HUES64 (cell line): ENCODE results near the gene TNFRSF1A.

Source experiments
- H3K27ac ChIP-seq: 2 replicates; pipeline ENCODE4 v1.7.0; 2013; ENCODE audit warnings: low read depth, low read length, inconsistent platforms
- H3K27me3 ChIP-seq: 2 replicates; pipeline ENCODE4 v1.6.1; 2013; ENCODE audit warnings: mild to moderate bottlenecking, low read length; ENCODE audit not compliant: insufficient read depth
- H3K36me3 ChIP-seq: 2 replicates; pipeline ENCODE4 v1.6.1; 2013; ENCODE audit warnings: mild to moderate bottlenecking, low read length; ENCODE audit not compliant: insufficient read depth
- H3K4me1 ChIP-seq: 2 replicates; pipeline ENCODE4 v1.6.1; 2013; ENCODE audit warnings: mild to moderate bottlenecking, low read length, moderate library complexity; ENCODE audit not compliant: insufficient read depth
- H3K4me3 ChIP-seq: 2 replicates; pipeline ENCODE4 v1.5.1; 2013; ENCODE audit warnings: mild to moderate bottlenecking, low read length, moderate library complexity
- H3K9ac ChIP-seq: 2 replicates; pipeline ENCODE4 v1.6.1; 2013; ENCODE audit warnings: mild to moderate bottlenecking, low read depth, low read length
- H3K9me3 ChIP-seq: 2 replicates; pipeline ENCODE4 v1.6.1; 2013; ENCODE audit warnings: low read depth, low read length; ENCODE audit not compliant: insufficient read depth
- WGBS: fragments of 150-250, 120-280 bp; methylation state at CpG from one replicate; pipeline ENCODE4 v1.1.7; 2013; ENCODE audit warnings: missing lambda C conversion rate; 5-methylcytosine and 5-hydroxymethylcytosine counted together

TNFRSF1A gene

DNA sequence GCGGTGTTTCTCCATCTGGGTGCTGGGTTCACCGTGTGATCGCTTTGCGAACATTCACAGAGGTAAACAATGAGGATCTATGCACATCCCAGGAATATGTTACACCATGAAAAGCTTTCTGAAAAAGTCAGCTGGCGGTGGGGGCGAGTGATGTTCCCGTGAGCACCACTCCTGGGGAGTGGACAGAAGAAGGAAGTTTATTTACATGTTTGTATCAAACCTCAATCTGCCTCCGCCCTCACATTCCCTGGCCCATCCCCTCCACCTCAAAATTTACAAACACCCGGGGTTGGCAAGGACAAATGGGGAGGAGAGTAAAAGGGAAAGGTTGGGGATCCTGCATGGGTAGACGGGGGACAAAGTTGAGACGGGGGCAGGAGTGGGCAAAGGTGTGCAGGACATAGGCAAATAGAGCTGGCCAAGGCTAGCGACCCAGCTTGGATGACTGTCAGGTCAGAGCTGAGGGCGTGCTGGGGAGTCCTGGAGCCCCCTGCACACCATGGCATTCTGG lies 6.9 kb downstream of the TNFRSF1A start:
- peaks cover 41% of the 10 kb centered on the region for H3K4me1 ChIP-seq
- no peaks in the 10 kb centered on the region for H3K27me3 ChIP-seq
- peak overlapping the region; percentile 97 for H3K27ac ChIP-seq
- no peaks in the 10 kb centered on the region for H3K9me3 ChIP-seq
- H3K36me3 ChIP-seq = peaks cover 46% of the 10 kb centered on the region
- WGBS = 87% methylated on average over 12 of the region's 13 CpGs
- peak overlapping the region; percentile 81; the same call in 1 of the 2 replicates for H3K9ac ChIP-seq
- H3K4me3 ChIP-seq = no peak overlapping the region

DNA sequence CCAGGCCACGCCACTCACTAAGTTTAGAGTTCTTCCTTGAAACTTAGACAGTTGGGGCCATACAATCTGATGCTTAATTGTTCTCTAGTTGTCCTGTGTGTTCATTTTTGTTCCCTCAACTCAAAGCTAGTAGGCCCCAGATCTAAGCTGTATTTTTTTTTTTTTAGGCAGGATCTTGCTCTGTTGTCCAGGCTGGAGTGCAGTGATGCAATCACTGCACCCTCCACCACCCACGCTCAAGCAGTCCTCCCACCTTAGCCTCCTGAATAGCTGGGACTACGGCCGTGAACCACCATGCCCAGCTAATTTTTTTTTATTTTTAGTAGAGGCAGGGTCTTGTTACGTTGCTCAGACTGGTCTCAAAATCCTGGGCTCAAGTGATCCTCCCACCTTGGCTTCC lies 7.5 kb downstream of the TNFRSF1A start:
- H3K9me3 ChIP-seq = no peaks in the 10 kb centered on the region
- H3K4me1 ChIP-seq = peaks cover 35% of the 10 kb centered on the region
- H3K27ac ChIP-seq = no peak overlapping the region
- over 99% methylated on average over 5 of the region's 5 CpGs for WGBS
- H3K36me3 ChIP-seq = peaks cover 50% of the 10 kb centered on the region
- no peak overlapping the region for H3K9ac ChIP-seq
- H3K27me3 ChIP-seq = no peaks in the 10 kb centered on the region
- no peak overlapping the region for H3K4me3 ChIP-seq

DNA sequence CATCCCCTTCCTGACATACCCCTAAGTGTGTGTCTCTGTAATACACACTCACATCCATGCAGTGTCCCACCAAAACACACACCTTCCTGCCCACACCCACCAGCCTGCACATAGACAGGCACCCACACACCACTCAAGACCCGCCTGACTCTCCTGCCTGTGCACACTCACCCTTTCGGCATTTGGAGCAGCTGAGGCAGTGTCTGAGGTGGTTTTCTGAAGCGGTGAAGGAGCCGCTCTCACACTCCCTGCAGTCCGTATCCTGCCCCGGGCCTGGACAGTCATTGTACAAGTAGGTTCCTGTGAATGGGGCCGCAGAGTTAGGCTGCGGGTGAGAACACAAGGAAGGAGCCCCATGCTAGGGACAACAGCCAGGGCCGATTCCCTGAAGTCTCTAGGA lies 8.3 kb downstream of the TNFRSF1A start:
- Histone ChIP-seq H3K9ac (no peak overlapping the region), H3K36me3 (peaks cover 55% of the 10 kb centered on the region), H3K4me1 (peaks cover 34% of the 10 kb centered on the region), H3K27ac (no peak overlapping the region), H3K4me3 (no peak overlapping the region), H3K9me3 (no peaks in the 10 kb centered on the region), H3K27me3 (no peaks in the 10 kb centered on the region)
- 96% methylated on average over 9 of the region's 9 CpGs for WGBS

DNA sequence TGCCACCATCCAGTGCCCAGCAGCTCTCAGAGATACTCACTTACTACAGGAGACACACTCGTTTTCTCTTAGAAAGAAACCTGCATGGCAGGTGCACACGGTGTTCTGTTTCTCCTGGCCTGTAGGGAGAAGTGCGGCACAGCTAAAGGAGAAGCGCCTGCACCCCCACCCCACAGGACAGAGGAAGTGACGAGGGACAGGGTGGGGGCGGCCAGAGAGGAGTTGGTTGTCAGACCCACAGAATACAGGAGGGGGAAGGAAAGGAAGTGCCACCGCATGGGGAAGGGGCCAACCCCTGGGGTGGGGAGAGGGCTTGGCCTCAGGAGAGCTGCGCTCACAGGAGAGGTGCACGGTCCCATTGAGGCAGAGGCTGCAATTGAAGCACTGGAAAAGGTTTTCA lies 8.8 kb downstream of the TNFRSF1A start:
- no peaks in the 10 kb centered on the region for H3K9me3 ChIP-seq
- H3K27me3 ChIP-seq = no peaks in the 10 kb centered on the region
- H3K36me3 ChIP-seq = peaks cover 60% of the 10 kb centered on the region
- WGBS = 95% methylated on average over 9 of the region's 9 CpGs
- H3K27ac ChIP-seq = no peak overlapping the region
- H3K4me3 ChIP-seq = no peak overlapping the region
- H3K4me1 ChIP-seq = peaks cover 29% of the 10 kb centered on the region
- no peak overlapping the region for H3K9ac ChIP-seq

DNA sequence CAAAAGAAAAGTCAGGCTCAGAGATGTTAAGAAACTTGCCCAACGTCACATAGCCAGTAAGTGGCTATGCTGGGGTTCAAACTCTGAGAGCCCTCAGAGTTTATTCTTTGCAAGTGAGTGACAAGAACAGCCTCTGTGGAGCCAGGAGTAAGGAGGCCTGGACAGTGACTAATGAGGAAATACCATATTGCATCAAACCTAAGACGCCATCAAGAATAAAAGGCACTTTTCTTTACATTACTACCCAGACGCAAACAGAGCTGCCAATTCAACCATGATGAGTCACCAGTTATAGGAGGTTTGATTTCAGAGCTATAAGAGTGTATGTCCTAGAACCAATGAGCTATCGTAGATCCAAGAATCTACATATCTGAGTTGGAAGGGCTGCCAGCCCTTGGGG lies 9.4 kb downstream of the TNFRSF1A start:
- Histone ChIP-seq H3K4me3 (no peak overlapping the region), H3K9ac (no peak overlapping the region), H3K27ac (no peak overlapping the region), H3K4me1 (peaks cover 23% of the 10 kb centered on the region), H3K27me3 (no peaks in the 10 kb centered on the region), H3K36me3 (peaks cover 63% of the 10 kb centered on the region), H3K9me3 (no peaks in the 10 kb centered on the region)
- 97% methylated on average over 4 of the region's 4 CpGs for WGBS

DNA sequence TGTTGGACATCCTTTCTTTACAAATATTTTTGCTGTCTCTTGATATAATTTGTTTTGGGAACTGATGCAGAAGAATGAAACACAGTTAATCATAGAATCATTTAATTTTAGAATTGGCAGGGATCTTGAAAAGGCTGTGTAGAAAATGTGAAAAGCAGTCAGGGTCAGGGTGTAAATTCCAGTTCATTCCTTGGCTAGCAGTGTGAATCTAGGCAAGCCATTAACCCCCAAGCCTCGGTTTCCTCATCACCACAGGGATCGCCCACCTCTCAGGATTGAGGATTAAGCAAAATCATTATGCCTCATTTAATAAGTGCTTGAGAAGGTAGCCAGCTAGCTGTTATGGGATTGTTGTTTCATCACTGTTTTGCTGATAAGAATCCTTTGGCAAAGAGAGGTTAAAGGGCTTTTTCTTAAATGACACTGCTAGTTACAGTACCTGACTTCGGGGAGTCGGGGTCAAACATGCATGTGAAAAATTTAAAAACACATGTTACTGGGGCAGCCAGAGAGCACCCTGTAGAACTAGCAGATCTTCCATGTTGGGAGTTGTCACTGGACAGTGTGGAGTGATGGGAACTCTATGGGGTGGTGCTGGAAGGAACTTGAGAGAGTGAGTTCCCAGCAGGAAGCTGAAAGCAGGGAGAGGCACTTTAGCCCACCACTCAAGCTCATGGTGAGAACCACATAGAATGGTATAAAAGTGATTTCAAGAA lies 10.7 kb downstream of the TNFRSF1A start:
- WGBS = 97% methylated on average over 4 of the region's 4 CpGs
- Histone ChIP-seq H3K4me1 (peaks cover 15% of the 10 kb centered on the region), H3K36me3 (peaks cover 63% of the 10 kb centered on the region), H3K9ac (no peak overlapping the region), H3K27ac (no peak overlapping the region), H3K9me3 (no peaks in the 10 kb centered on the region), H3K4me3 (no peak overlapping the region), H3K27me3 (no peaks in the 10 kb centered on the region)

DNA sequence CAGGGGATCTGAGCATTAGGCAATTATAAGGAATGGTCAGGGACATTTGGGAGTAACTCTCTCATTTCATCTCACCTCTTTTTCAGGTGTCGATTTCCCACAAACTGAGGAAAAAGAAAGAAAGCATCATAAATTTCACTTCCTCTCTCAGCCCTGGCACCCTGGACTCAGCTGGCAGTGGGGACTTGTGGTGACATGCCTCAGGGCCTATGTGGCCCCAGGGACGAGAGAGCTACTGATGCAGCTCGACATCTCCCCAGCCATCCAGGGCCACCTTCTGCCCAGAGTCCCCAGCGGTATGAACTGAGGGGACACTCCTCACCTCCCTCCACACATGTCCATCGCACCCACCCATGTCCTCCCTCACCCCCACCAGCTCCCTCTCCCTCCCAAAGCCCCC lies 11.7 kb downstream of the TNFRSF1A start:
- Histone ChIP-seq H3K27ac (no peak overlapping the region), H3K9me3 (no peaks in the 10 kb centered on the region), H3K4me1 (peaks cover 9% of the 10 kb centered on the region), H3K9ac (no peak overlapping the region), H3K36me3 (peaks cover 63% of the 10 kb centered on the region), H3K4me3 (no peak overlapping the region), H3K27me3 (no peaks in the 10 kb centered on the region)
- 95% methylated on average over 5 of the region's 5 CpGs for WGBS

DNA sequence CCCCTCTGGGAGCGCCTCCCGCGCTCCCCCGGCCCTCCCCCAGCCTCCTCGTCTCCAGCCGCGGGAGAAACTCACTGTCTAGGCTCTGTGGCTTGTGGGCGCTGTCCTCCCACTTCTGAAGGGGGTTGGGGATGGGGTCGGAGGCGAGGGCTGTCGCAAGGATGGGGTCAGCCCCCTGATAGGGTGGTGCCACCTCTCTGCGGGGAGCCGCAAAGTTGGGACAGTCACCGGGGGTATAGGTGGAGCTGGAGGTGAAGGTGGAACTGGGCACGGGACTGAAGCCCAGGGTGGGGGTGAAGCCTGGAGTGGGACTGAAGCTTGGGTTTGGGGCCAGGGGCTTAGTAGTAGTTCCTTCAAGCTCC lies 12.2 kb downstream of the TNFRSF1A start:
- Histone ChIP-seq H3K4me1 (peaks cover 9% of the 10 kb centered on the region), H3K4me3 (no peak overlapping the region), H3K9ac (no peak overlapping the region; the same call in 1 of the 2 replicates), H3K9me3 (no peaks in the 10 kb centered on the region), H3K27ac (no peak overlapping the region), H3K27me3 (no peaks in the 10 kb centered on the region), H3K36me3 (peaks cover 62% of the 10 kb centered on the region)
- 90% methylated on average over 15 of the region's 15 CpGs for WGBS

DNA sequence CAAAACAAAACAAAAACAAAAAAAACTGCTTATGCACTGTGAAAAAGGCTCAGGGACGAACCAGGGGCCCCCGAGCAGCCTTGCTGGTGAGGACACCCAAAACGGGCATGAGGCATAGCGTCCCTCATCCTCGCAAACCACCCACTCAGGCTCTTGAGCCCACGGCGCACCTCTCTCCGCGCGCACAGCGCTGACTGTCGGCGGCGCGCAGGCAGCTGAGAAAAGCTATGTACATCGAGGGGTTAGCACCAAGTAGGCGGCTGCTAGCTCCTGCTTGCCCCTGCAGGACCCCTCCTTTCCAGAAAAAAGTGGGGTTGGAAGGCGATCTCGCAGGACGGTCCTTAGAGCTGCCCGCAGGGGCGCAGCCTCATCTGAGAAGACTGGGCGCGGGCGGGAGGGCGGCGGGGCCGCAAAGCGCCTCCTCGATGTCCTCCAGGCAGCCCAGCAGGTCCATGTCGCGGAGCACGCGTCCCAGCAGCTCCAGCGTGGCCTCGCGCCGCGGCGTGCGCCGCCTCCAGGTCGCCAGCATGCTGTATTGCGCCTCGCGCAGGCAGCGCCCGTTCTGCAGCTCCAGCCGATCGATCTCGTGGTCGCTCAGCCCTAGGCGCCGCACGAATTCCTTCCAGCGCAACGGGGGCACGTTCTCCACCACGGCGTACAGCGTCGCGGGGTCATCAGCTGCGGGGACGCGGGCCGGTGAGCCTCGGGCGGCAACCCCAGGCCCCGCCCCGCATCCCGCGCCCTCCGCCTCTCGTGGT lies 12.8 kb downstream of the TNFRSF1A start:
- Histone ChIP-seq H3K27me3 (no peaks in the 10 kb centered on the region), H3K27ac (no peak overlapping the region), H3K36me3 (peaks cover 56% of the 10 kb centered on the region), H3K4me1 (peaks cover 13% of the 10 kb centered on the region), H3K4me3 (no peak overlapping the region), H3K9ac (no peak overlapping the region; the same call in 1 of the 2 replicates), H3K9me3 (no peaks in the 10 kb centered on the region)
- WGBS = 96% methylated on average over 75 of the region's 75 CpGs

DNA sequence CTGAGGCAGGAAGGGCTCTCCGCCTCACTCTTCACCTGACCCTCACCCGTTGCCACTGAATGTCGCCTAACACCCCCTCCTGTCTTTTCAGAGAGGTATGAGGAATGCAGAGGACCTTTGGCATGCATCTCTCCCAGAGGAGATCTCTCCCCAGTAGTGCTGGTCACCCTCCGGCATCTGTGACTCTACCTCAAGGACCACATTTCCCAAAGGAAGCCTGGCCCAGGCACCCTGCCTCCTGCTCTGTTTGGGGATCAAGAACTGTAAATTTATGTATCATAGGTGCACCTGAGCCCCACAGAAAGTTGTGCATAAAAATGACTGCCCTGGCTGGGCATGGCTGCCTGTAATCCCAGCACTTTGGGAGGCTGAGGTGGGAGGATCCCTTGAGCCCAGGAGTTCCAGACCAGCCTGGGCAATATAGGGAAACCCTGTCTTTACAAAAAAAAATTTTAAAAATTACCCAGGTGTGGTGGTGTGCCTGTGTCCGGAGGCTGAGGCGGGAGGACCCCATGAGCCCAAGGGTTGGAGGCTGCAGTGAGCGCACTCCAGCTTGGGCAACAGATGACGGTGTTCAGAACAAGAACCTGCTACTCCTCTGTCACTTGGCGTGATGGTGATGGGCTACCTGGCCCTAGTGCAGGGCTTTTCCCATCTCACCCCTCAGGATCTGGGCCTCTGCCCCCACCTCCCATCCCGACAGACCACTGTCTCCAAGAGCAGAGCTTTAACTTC lies 13.7 kb downstream of the TNFRSF1A start:
- Histone ChIP-seq H3K27ac (no peak overlapping the region), H3K9ac (no peak overlapping the region), H3K36me3 (peaks cover 47% of the 10 kb centered on the region), H3K9me3 (no peaks in the 10 kb centered on the region), H3K27me3 (no peaks in the 10 kb centered on the region), H3K4me1 (peaks cover 19% of the 10 kb centered on the region), H3K4me3 (no peak overlapping the region)
- 91% methylated on average over 9 of the region's 10 CpGs for WGBS
